GM18499 (cell line): ENCODE results near the gene LANCL2.
"Not testable (repeated sequence)": the region's sequence is repeated elsewhere in the genome, so short reads cannot be mapped to it uniquely, and the experiment has no call there.

Experiments used
- ATAC-seq: cut with Tn5 transposase; IDR thresholded peaks from one replicate; pipeline ENCODE4 v1.9.1; 2021; ENCODE audit warnings: moderate number of reproducible peaks; ENCODE audit not compliant: insufficient read depth, unreplicated experiment

LANCL2 gene

DNA sequence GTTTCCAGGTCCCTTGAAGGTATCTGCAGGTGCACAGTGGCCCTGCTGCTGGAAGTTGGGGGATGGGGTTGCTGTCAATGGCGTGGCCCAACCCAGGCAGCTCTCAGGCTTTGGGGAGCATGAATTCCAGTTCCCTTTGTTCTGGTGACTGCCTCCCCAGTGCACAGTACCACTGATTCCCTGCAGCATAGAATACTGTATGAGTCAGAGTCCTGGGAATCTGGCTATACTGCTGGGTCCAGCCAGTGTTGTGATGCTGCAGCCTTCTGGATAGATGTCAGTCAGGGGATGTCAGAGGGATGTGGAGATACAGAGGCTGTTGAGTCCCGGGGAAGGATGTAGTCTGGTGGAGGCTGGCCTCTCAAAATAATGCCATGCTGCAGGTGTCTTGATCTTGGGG, 99.3 kb downstream of the LANCL2 start:
- ATAC-seq, result no peak

DNA sequence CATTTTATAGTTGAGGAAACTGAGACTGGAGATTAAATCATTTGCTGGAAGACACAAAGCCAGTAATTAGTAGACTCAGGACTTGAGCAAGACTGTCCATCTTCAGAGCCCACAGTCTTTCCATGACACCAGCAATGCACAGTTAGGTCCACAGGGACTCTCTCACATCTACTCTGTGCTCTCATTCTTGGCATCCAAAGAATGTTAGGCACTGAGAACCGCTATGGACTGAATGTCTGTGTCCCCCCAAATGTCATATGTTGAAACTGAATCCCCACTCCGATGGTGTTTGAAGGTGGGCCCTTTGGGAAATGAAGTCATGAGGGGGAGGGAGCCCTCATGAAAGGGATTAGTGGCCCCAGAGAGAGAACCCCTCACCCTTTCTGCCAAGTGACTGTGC, 100.6 kb downstream of the LANCL2 start:
- no peak for ATAC-seq

DNA sequence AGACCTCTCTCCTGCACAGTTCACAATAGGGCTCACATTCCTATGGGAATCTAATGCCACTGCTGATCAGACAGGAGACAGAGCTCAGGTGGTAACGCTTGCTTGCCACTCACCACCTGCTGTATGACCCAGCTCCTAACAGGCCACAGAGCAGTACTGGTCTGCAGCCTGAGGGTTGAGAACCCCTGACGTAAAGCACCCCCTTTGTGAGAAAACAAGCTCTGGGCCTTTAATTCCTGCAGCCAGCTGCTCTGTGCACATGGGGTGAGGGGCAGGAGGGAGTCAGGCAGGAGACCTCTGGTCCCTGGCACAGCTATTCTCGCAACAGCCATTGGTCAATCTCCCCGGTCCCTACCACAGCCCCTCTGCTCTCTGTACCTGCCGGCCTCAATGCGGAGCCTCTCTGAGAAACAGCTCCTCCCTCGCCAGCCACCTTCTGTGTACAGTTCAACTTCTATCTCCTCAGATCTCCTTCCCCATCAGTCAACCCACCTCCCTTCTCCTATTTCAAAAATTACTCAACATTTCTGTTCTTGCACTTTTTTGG, 102.0 kb downstream of the LANCL2 start:
- ATAC-seq, result no peak

DNA sequence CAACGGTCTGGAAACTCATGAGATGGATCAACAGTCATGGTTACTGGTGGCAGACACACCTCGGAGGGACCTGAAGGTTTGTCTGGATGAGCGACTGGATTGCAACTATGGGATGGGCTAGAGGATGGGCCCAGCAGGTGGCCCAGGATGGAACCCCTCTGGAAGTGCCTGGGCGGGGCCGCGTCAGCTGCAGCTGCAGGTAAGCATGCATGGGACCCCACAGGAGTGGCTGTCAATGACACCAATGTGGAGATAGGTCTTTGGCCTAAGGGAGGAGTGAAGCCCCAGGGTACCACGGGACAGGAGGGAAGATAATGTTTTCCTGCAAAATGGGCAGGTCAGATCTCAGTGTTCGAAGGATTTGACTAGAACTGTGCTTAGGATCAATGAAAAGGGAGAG, 103.4 kb downstream of the LANCL2 start:
- no peak for ATAC-seq

DNA sequence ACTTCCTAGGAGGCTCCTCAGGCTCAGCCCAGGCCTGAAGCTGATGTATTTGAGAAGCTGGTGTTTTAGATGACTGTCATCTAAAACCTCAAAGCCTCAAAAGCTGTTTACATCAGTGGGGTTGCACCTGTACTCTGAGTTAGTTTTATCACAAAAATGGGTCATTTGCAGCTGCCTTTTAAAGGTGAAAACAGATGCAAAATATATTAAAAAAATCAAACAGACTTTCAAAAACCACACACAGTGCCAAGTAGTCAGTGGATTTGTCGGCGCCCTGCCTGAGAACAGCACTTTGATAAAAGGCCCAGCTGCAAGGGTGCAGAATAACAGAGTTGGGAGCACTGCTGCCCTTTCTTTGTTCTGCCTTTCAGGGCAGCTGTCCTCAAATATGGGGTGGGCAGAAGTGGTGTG, 104.1 kb downstream of the LANCL2 start:
- no peak for ATAC-seq

DNA sequence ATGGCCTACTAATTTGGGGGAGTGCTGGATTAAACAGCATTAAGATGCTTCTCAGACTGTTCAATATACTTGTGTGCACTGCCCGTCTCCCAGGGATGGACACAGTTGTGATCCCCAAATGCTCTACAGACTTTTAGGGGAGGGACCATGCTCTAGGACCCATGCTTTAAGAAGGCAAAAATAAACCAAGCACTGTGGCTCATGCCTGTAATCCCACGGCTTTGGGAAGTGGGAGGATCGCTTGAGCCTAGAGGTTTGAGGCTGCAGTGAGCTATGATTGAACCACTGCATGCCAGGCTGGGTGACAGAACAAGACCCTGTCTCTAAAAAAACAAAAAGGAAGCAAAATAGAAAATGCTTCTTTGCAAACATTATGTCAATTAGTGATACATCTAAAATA, 104.6 kb downstream of the LANCL2 start:
- ATAC-seq, result no peak

DNA sequence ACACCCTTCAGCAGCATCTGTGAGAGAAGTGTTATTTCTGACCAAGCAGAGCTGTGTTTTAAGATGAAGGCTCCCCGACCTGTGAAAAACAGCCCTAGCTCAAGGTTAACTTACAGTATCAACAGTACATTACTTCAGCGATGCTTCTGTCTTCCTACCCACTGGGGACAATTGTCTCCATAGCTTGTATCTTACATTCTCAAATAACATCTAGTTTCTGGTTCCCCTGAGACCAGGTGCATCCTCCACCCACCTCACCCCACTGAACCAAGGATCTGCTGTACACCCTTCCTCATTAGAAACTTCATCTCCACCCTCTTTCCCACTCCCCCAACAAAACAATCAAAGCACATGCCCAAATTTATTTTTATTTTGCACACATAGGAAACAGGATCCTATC, 105.1 kb downstream of the LANCL2 start:
- no peak for ATAC-seq

DNA sequence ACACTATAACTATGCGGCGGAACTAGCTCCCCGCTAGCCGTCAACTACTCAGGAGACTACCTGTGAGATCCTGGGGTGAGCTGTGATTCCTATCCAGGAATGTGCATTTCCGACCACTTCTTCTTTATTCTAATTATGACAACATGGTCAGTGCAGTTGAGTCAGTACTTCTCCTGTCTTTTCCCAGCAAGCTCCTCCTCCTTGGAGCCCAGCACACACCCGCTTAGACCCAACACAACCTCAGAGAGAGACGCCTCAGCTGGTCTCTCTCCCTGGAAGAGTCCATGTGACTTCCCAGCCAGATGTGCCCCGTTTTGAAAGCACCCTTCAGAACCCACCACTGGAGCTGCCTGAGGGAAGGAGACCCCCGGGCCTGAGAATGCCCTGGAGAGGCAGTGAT, 106.5 kb downstream of the LANCL2 start:
- ATAC-seq, result not testable (repeated sequence)

DNA sequence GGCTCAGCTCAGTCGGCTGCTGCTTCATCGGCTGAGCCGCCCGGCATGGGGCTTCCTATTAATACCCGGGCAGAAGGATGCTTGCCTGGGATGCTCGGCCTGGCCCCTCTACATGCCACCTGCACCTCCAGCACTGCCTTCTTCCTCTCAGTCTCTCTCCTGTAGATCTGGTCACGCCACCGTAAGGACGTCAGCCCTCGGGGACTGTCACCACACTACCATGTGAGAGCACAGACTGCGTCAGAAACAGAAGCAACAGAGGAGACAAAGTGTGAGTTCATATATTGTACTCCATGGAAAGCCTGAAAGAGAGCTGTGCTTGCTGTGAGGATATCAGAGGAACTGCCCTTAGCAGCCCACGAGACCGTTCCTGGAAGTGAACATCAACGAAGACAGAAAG, 107.3 kb downstream of the LANCL2 start:
- not testable (repeated sequence) for ATAC-seq

DNA sequence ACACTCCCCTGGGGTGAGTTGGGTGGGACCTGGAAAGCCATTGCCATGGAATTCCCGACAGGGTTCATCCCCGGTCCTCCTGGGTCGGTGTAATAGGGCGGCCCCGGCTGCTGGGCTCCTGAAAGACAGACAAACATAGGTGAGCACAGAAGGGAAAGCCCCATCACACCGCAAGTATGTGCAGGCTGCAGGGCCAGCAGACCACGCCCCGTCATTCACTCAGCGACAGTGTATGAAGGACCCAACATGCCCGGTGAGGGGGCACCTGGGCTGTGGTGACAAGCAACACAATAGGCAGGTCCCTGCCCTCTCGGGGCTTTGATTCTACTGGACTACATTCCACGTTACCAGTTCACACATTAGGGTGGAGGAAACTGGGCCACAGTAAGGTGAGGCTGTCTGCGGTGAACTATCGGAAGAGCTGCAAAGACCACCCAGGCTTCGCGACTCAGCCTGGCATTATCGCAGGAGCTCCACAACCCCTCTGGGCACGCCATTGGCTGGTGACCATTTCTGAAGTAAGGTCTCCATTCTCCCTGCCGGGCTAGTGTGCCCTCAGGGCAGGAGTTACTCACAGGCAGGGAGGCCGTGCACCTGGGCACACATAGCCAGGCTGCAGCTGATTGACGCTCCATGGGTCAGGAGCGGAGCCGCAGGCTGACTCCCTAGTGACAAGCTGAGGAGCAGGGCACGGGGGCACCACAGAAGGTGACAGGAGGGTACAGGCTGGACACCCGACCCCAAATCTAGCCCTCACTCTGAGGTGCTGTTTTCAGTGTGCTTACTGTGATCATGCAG, 108.0 kb downstream of the LANCL2 start:
- ATAC-seq, result no peak

DNA sequence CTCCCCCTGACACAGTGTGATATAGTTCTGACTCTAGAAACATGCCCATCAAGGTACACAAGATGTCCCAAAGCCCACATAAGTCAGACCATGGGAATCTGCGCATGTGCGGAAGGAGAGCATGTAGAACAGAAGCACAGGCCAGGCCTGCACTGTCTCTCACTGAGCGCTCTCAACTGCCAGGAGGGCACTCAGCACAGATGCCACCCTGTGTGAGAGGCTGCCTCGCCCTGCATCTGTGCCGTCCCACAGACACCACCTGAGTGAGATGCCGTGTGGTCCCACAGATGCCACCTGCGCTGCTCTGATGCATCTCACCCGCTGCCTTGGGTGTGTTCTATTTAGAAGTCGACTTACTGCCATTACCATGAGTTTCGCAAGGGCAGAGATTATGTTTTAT, 108.8 kb downstream of the LANCL2 start:
- no peak for ATAC-seq

DNA sequence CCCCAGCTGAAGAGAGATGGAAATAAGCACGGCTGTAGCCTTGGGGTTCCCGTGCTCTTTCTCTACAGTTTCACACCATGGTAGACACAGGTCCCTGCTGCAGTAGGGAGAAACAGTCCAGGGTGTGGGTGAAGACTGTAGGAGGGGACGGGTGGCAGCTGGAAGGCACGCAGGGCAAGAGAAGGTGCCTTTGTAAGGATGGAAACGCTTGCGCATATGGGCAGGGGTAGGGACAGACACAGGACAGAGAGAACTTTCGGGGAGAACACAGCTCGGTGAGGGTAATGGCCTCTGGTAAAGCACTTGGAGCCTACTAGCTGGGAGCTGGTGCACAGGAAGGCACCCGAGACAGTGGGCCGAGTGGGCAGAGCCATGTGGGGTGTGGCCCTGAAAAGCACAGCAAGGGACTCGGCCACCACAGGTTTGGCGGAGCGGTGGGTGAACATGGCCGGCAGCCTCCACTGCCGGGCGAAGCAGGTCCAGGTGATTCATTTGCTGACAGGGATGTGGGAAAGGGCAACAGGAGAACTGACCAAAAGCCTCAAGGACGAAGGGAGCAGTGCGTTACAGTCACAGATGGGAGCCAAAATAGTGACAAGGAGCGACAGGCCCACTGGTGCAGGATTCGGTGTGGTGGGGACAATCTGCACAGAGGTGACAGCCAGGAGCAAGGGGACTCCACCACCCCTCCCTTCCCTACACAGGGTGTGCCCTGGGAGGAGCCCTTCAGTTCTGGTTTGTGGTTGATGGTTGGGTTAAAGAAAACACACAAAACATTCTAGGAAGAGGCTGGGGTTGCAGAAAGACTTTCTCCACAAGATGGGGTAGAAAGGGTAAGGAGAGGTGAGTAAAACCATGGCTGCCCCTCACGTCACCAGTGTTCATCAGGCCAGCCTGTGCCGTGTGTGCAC, 110.1 kb downstream of the LANCL2 start:
- no peak for ATAC-seq

DNA sequence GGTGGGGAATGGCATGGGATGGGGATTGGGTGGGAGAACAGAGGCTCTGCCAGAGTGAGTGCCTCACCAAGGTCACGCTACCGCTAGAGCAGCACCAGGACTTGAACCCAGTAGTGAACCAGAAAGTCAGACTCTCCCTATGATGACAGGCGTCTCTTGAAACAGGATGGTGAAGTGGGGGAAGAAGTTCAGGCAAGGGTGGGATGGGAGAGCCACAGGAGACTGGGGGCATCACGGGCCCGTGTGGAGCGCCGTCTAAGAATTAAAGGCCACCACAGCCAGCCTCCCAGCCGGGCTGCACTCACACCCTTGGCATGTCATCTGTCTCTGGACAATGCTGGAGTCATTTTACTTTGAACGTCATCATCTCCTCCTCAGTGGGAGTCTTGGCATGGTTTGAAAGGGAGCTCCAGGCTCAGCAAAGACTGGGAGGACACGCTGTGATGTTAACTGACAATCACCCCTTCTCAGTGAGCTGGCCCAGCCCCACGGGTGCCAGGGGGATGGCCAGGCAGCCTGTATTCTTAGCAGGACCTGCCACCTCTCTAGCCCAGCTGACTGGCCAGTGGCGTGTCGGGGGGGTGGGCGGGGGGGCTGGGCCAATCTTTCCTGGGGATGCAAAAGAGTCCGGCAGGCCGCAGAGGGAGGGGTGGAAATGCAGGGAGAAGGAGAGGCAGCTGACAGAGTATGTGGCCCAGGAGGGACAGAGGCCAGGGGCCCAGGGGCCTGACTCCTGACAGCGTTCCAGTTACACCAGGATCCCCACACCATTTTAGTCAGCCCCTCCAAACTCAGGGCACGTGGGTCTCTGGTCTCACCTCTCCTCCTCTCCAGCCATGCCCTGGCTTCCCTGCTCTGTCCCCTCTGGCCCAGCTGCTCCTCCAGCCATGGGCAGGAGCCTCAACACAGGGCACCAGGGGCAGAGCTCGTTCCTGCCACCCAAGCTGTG, 111.0 kb downstream of the LANCL2 start:
- no peak for ATAC-seq

DNA sequence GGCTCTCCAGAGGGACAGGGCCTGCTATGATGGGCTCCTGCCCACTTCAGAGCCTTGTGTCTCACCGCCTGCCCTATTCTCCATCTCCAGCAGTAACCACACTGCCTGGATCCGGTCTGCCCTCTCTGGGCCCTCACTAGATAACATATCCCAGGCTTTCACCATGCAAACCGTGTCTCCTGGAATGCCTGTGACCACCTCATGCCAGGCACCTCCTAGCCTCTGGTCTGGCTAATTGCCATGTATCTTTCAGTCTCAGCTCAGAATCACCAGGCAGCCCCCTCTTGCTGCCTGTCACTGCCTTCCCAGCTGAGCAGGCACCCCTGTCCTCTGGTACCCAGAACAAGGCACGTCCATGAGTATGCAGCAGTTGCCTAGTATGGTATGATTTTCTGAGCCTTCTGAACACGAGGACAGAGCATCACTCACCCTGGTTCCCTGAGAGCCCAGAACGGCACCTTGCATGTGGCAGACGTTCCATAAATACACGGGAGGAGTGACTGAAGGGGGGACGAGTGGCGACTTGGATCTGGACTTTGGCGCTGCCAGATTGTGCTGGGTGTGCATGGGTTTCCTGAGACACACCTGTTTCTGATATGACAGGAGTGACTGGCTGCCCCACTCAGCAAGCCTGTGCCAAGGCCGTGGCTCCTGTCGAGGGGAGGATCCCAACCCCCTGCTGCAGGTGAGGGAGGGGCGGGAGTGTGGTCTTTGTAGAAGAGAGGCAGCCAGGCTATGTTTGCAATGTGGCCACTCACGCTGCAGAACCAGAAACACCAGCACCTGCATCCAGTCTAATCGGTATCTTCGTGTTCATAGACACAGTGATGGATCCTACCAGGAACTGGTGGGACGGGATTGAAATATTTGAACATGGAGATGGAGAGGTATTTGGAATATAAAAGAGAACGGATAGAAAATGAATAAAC, 112.0 kb downstream of the LANCL2 start:
- ATAC-seq, result no peak

DNA sequence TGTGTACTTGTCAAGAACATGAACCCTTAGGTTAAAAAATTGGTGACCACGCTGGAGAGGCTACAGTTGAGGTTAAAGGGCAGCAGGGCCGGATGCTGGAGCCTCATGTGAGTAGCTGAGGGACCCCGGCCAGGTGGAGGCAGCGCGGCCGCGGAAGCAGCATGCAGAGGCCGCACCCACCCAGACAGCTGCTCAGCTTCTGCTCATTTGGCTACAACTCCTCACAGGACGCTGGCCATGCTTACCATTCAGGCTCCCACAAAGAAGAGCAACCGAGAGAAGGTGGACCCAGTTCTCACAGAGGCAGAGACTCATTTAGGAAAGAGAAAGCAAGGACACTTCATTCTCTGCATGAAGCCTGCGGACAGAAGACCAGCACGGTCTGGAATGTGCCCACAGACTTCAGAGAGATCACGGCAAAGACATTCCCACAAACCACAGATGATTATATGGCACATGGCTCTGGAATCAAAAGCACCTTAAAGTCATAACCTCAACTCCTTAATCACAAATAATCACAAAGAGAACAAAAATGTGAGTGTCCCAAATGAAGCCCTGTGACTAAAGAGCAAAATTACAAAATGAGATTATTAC, 112.7 kb downstream of the LANCL2 start:
- ATAC-seq, result no peak

DNA sequence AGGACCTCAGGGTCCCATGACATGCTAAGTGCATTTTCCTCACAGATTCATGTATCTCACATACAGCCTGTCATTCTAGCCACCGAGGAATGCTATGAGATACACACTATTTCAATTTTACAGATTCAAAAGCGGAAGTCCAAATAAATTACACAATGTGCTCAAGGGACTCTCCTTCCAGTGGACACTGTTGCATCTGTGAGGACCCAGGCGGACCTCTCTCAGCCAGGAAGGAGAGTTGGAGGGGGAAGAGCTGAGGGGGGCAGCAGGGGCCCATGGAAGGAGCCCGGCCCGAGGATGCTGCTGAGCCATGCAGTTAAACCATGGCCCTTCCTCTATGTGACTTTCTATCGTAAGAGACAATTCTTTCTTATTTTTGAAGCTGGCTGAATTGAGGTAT, 113.6 kb downstream of the LANCL2 start:
- ATAC-seq, result no peak

DNA sequence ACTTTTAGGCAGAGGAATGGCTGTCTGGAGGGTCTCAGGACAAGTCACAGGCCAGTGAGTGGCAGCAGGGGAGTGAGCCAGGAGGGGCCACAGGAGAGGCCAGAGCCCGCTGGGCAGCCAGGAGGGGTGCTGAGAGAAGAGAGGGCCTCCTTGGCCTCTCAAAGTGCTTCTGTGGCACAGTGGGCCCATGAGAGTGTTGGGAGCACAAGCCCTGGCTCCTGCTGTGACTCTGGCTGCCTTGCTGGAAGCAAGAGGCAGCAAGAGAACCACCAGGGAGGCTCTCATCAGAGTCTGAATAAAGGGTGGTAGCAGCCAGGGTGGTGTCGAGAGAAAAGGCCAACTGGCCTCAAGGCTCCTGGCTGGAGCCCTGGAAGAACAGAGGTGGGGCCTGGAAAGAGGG, 116.0 kb downstream of the LANCL2 start:
- no peak for ATAC-seq

DNA sequence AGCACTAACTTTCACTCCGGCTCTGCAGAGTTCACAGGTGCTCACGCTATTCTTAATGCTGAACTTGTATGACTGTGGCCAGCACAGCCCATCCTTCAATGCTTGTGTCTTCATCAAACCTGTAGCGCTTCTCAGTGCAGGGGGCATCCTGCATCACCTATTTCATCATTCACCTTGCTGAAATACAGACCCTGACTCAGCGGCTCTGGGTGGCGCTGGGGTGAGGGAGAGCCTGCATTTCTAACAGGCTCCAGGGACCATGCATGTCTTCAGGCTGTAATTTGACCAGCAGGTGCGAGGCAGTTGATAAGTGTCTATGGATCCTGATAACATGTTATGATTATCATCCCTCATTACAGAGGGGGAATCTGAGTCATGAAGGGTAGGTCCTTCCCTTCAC, 117.9 kb downstream of the LANCL2 start:
- no peak for ATAC-seq
